Activated naive CD4-positive, alpha-beta T cell treated with anti-CD3 and anti-CD28 coated beads, Interleukin-2, amount 50 U/mL, for 72 hours (primary cell): ENCODE results near the gene RIC8B. TPM values are rescaled to one million over a fixed set of nuclear protein-coding genes. Genes with fewer than 3 reads are reported as not detected.

Experiments used
- ATAC-seq, 2 donors: fragments of 150-1000 bp; cut with Tn5 transposase; 2 replicates each; pipeline ENCODE4 v1.10.0; 2021; ENCODE audit warnings: mild to moderate bottlenecking in 2 of 2, moderate library complexity in 2 of 2
- DNase-seq, 2 donors: peaks; one replicate each; pipeline ENCODE4 v3.0.0; 2021 to 2022; ENCODE audit warnings: low spot score in 2 of 2
- H3K27ac Mint-ChIP-seq, 2 donors: one replicate each; pipeline ENCODE4 v1.8.0; 2022; ENCODE audit warnings: mild to moderate bottlenecking in 2 of 2, mixed read lengths in 2 of 2
- H3K36me3 Mint-ChIP-seq, 2 donors: one replicate each; pipeline ENCODE4 v1.8.0; 2022; ENCODE audit warnings: mixed read lengths in 2 of 2
- H3K9me3 Mint-ChIP-seq, 2 donors: one replicate each; pipeline ENCODE4 v1.8.0; 2022; ENCODE audit warnings: mixed read lengths in 2 of 2
- total RNA-seq, 2 donors: library from RNA; stranded (reverse); gene quantifications; one replicate each; pipeline ENCODE4 v1.2.3, GENCODE V29; 2022

RIC8B gene
- total RNA-seq, 2 donors from 2014 or later: 9.2 to 16.5 TPM

- peaks cover 0 to 6% of the 10 kb centered on the region in 2 donors for H3K9me3 Mint-ChIP-seq
- DNase-seq: no peak
- ATAC-seq: peak in 1 of 2 donors; percentile 64
- H3K27ac Mint-ChIP-seq: no peak overlapping the region
- peaks cover 0 to 6% of the 10 kb centered on the region in 2 donors for H3K36me3 Mint-ChIP-seq
Observed at GRCh38 chr12:106750524-106750923, 24.0 kb upstream of the RIC8B start.

DNA sequence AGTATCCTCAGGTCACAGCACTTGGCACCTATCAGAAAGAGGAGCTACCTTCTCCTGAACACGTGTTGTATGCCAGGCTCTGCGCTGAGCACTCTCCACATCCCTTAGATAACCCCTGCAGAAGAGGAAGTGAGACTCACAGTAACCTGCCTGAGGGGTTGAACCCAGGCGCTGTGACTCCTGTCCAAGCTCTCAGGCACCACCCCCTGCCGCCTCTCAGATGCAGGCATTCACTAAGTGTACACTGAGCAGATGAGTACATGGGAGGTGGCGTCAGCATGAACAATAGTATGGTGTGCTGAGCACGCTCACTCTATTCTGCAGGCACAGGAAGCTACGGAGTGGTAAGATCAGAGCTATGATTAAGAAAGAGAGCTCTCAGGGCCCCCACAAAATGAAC lies 21.0 kb upstream of the RIC8B start:
- peak overlapping the region; percentile 27 to 54 for H3K27ac Mint-ChIP-seq
- ATAC-seq (peak; percentile 94 to 96), DNase-seq (peak in 1 of 2 donors; percentile 30)
- H3K9me3 Mint-ChIP-seq: peaks cover 0 to 6% of the 10 kb centered on the region in 2 donors
- peaks cover 0 to 6% of the 10 kb centered on the region in 2 donors for H3K36me3 Mint-ChIP-seq

DNA sequence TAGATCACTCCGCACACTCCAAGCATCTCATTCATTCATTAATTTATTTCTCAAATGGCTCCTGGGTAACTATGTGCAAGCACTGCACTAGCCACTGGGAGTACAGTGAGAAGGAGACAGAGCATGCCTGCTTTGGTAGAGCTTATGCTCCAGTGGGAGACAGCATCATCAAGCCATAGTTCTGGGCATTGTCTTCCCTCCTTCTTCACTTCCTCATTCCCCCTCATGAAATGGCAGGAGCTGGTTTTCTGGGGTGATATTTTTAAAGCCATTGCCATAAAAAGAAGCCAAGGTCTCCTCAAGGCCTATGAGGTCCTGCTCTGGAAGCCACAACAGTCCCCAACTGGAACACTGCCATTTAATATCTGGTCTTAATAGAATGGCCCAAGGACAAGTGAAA lies 20.2 kb upstream of the RIC8B start:
- H3K36me3 Mint-ChIP-seq: peaks cover 0 to 6% of the 10 kb centered on the region in 2 donors
- ATAC-seq (no peak), DNase-seq (no peak)
- H3K9me3 Mint-ChIP-seq: peaks cover 0 to 6% of the 10 kb centered on the region in 2 donors
- H3K27ac Mint-ChIP-seq: no peak overlapping the region

- H3K36me3 Mint-ChIP-seq: peaks cover 0 to 10% of the 10 kb centered on the region in 2 donors
- H3K9me3 Mint-ChIP-seq: peaks cover 5 to 12% of the 10 kb centered on the region in 2 donors
- ATAC-seq: no peak
- H3K27ac Mint-ChIP-seq: no peak overlapping the region
- no peak for DNase-seq
Observed at GRCh38 chr12:106757623-106758348, 16.7 kb upstream of the RIC8B start.

DNA sequence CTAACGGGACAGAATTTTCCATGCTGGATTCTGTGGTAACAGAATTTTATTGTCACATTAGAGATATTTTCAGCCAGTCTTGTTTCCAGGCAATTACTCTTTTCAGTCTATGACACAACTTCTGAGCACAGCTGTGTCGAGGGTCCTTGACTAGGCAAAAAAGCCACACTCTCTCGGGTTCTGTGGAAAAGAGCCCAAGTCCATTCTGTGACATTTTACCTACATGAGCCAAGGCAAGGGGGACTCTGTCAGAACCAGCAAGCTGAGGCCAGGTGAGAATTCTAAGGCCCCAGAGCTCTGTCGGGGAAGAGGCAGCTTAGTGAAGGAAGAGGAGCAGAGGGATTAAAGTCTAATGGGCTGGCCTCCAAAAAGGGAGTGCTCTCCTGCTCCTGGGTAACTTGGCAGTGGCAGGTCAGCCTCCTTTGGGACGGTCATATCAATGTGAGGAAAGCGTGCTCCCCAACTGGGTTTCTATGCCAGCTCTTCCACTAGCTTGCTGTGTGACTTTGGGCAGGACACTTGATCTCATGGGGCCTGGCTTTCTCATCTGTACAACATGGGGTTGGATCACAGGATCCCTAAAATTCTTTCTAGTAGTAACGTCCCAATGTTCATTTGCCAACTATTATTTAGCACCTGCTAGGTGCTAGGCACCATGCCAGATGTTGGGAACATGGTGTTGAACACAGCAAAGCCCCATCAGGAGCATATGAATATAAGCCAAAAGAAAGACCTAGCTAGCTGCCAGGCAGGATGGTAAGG lies 16.0 kb upstream of the RIC8B start:
- DNase-seq (no peak), ATAC-seq (no peak)
- peaks cover 5 to 12% of the 10 kb centered on the region in 2 donors for H3K9me3 Mint-ChIP-seq
- peaks cover 0 to 10% of the 10 kb centered on the region in 2 donors for H3K36me3 Mint-ChIP-seq
- H3K27ac Mint-ChIP-seq: peak overlapping the region in 1 of 2 donors; percentile 88

- DNase-seq: no peak
- H3K9me3 Mint-ChIP-seq: peaks cover 5 to 12% of the 10 kb centered on the region in 2 donors
- no peak for ATAC-seq
- H3K27ac Mint-ChIP-seq: peak overlapping the region; percentile 88 to 94
- H3K36me3 Mint-ChIP-seq: peaks cover 0 to 10% of the 10 kb centered on the region in 2 donors
Observed at GRCh38 chr12:106759526-106760183, 14.8 kb upstream of the RIC8B start.

DNA sequence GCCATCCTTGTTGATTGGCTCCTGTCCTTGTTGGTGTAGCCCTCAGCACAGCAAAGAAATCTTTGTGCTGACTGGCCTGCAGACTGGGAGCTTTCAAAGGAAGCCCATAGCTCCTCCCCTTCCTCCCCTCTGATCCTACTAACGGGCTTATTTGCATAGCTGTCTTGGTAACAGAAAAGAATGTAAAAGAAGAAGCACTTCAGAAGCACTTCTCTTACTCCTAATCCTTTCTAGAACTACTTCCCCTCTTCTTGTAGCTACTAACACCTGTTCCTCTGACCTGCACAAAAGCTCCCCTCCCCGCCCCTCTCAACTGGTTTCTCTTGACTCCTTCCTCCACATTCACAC lies 14.3 kb upstream of the RIC8B start:
- no peak for DNase-seq
- H3K9me3 Mint-ChIP-seq: peaks cover 5 to 12% of the 10 kb centered on the region in 2 donors

GRCh38 chr12:106764220-106764619 lies 10.3 kb upstream of the RIC8B start:
- ATAC-seq (no peak), DNase-seq (no peak)
- H3K27ac Mint-ChIP-seq: no peak overlapping the region
- H3K36me3 Mint-ChIP-seq: peaks cover 0 to 14% of the 10 kb centered on the region in 2 donors
- H3K9me3 Mint-ChIP-seq: peaks cover 5 to 12% of the 10 kb centered on the region in 2 donors

More for the DNA sequence above, 14.3 kb upstream of the RIC8B start:
- peak in 1 of 2 donors; percentile 86 for ATAC-seq
- H3K36me3 Mint-ChIP-seq: peaks cover 0 to 10% of the 10 kb centered on the region in 2 donors
- H3K27ac Mint-ChIP-seq: peak overlapping the region; percentile 88 to 94

GRCh38 chr12:106764738-106765137 lies 9.7 kb upstream of the RIC8B start:
- Mint-ChIP-seq H3K27ac (no peak overlapping the region), H3K9me3 (peaks cover 5 to 9% of the 10 kb centered on the region in 2 donors), H3K36me3 (peaks cover 0 to 12% of the 10 kb centered on the region in 2 donors)
- no peak for DNase-seq
- ATAC-seq: no peak

GRCh38 chr12:106766393-106766826 lies 8.1 kb upstream of the RIC8B start:
- Mint-ChIP-seq H3K27ac (peak overlapping the region; percentile 61 to 74), H3K9me3 (no peaks in the 10 kb centered on the region), H3K36me3 (peaks cover 0 to 4% of the 10 kb centered on the region in 2 donors)
- ATAC-seq (peak; percentile 16 to 22), DNase-seq (no peak)

DNA sequence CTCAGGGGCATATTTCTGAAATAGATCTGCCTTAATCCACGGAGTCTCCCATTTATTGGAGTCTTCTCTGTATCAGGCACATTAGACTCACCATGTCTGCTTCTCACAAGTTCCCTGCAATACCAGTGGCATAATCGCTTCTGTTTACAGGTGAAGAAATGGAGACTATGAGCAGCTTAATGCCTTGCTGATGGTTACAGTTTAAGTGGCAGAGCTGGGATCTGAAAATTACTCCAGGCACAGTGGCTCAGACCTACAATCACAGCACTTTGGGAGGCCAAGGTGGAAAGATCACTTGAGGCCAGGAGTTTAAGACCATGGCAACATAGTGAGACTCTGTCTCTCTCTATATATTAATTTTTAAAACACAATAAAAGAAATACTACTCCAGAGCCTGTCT lies 7.3 kb upstream of the RIC8B start:
- ATAC-seq (no peak), DNase-seq (no peak)
- peaks cover 0 to 4% of the 10 kb centered on the region in 2 donors for H3K36me3 Mint-ChIP-seq
- no peaks in the 10 kb centered on the region for H3K9me3 Mint-ChIP-seq
- peak overlapping the region; percentile 61 to 74 for H3K27ac Mint-ChIP-seq

DNA sequence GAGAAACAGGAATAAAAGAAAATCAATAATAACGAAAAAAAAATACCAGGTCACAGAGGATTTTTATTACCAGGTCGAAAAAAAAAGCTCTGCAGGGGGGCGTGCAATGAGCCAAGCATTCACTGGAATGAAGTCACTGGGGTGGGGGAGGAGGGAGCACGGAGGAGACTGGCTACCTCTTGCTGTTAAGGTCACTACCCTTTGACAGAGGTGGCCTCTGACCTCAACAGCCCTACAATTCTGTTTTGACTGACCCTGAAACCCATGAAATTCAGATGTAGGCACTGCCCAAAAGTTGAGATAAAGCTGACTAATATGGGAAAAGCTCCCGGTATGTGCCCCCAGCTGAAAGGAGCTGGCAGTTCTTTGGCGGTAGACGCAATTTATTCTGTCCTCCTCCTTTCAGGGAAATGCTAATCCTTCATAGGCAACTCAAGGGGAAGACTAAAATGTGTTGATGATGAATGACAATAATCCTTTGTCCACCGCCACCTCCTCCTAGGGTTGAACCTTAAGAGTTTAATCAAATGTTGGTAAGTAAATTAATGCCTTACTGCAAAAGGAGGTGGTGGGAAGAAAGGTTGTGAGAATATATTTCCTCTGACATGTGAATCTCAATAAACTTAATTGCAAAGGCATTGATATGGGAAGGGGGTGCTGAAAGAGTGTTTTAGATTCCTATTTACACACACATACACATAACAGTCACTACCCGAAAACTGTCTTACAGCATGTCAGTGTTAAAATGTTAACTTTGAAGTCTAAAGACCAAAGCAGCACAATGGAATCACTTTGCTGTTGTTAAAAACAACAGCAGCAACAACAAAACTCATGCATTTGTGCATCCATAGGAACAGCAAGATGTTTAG lies 6.3 kb upstream of the RIC8B start:
- DNase-seq: no peak
- H3K27ac Mint-ChIP-seq: peak overlapping the region in 1 of 2 donors; percentile 61
- ATAC-seq: no peak
- peaks cover 0 to 4% of the 10 kb centered on the region in 2 donors for H3K36me3 Mint-ChIP-seq
- H3K9me3 Mint-ChIP-seq: no peaks in the 10 kb centered on the region

GRCh38 chr12:106769078-106769477 lies 5.4 kb upstream of the RIC8B start:
- H3K9me3 Mint-ChIP-seq: no peaks in the 10 kb centered on the region
- no peak for ATAC-seq

DNA sequence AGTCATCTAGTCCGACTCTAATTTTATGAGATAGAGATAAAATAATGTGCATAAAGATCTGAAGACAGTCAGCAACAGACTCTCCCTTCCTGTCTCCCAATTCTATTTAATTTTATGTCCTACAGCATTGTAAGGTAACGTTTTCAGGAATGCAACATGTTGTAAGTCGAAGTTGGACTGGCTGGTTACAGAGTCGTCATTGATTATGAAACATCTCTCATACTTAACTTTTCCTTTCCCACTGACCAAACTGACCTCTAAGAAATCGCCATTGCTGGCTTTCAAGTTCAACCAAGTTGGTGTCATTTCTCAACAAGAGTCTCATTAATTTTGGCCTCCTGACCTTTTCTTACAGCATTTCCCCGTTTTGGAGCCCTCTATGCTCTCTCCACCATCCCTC lies 4.9 kb upstream of the RIC8B start:
- Mint-ChIP-seq H3K36me3 (peaks cover 10 to 11% of the 10 kb centered on the region in 2 donors), H3K9me3 (no peaks in the 10 kb centered on the region), H3K27ac (no peak overlapping the region)
- DNase-seq: no peak
- no peak for ATAC-seq

More at GRCh38 chr12:106769078-106769477, 5.4 kb upstream of the RIC8B start:
- Mint-ChIP-seq H3K27ac (no peak overlapping the region), H3K36me3 (peaks cover 6 to 7% of the 10 kb centered on the region in 2 donors)
- no peak for DNase-seq

- ATAC-seq (no peak), DNase-seq (no peak)
- Mint-ChIP-seq H3K27ac (no peak overlapping the region), H3K36me3 (peaks cover 13 to 22% of the 10 kb centered on the region in 2 donors), H3K9me3 (no peaks in the 10 kb centered on the region)
Observed at GRCh38 chr12:106771425-106771824, 3.1 kb upstream of the RIC8B start.
